22Rv1 (cell line): Measurements from ENCODE around the gene DUOX2.

ENCODE experiments used
- H3K27ac ChIP-seq: fragments of 450-650 bp; 2 replicates; pipeline ENCODE4 v1.5.1; 2017
- ZFX ChIP-seq: fragments of 450-650 bp; IDR thresholded peaks from 2 replicates; pipeline ENCODE4 v1.6.1; 2017; ENCODE audit warnings: antibody characterized with exemption, borderline replicate concordance
- TF ChIP-seq, protein P1 (sequence below): fragments of 450-650 bp; IDR thresholded peaks from 2 replicates; pipeline ENCODE4 v1.5.1; 2017; ENCODE audit warnings: mild to moderate bottlenecking

DUOX2 gene

DNA sequence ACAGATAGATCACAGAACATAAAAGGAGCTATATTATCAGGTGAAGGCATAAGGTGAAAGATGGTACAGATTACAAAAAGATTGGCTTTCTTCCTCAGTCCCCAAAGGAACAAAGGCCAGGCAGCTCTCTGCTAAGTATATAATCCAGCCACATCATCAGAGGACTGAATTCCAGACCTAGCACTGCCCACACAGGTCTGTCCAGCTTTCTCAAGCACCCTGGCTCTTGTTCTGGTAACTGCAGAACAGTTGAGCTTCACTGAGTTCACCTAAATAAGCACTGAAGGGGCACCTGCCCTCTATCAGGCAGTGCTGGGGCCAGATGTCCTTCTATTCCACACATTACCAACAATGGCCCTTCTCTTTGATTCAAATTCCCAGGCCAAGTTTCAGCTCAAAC is 9.4 kb upstream of the DUOX2 start:
- no peak overlapping the region for H3K27ac ChIP-seq
- TF ChIP-seq, protein P1, sequence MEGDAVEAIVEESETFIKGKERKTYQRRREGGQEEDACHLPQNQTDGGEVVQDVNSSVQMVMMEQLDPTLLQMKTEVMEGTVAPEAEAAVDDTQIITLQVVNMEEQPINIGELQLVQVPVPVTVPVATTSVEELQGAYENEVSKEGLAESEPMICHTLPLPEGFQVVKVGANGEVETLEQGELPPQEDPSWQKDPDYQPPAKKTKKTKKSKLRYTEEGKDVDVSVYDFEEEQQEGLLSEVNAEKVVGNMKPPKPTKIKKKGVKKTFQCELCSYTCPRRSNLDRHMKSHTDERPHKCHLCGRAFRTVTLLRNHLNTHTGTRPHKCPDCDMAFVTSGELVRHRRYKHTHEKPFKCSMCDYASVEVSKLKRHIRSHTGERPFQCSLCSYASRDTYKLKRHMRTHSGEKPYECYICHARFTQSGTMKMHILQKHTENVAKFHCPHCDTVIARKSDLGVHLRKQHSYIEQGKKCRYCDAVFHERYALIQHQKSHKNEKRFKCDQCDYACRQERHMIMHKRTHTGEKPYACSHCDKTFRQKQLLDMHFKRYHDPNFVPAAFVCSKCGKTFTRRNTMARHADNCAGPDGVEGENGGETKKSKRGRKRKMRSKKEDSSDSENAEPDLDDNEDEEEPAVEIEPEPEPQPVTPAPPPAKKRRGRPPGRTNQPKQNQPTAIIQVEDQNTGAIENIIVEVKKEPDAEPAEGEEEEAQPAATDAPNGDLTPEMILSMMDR = no peak
- TF ChIP-seq ZFX = no peak

DNA sequence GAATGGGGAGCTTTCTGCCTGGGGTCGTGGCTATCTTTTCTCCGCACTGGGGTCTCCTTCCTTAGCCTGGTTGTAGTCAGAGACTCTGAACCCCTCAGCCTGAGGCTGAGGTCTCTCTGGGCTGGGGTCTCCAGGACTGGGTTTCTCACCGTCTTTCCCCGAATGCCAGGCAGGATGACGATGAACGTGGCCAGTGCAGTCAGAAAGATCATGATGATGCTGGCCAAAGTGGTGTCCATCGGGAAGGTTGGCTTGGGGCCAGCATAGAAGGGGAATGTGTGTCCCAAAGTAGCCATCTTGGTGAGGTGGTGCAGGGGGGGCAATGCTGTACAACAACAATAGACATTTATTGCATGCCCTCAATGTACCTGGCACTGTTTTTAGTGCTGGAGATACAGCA is 8.7 kb upstream of the DUOX2 start:
- no peak overlapping the region for H3K27ac ChIP-seq
- no peak for TF ChIP-seq ZFX
- TF ChIP-seq, protein P1 = no peak

DNA sequence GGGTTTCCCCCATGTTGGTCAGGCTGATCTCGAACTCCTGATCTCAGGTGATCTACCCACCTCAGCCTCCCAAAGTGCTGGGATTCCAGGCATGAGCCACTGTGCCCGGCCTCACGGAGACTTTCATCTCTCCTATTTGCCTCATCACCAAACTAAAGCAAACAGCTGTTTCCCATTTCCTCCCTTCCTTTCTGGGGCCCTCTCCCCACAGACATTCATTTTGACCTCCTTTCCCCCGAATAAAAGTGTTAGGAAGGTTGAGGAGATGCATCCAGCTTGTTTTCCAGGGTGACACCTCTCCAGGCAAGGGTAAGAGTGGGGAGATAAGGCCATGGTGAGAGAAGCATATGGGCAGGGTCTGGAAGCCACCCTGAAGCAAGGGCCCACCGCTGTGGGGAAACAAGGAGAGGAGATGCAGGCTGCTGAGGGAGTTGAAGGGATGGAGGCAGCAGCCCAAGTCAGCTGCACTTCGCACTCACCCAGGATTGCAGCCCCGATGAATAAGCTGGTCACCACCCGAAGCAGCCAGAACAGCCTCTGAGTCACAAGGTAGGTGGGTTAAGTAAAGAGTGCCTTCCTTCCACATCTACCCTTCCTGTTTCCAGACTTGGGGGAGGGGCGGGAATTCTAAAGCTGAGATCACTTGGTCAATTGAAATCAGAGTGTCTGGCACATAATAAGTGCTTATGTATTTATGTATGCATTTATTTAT is 7.9 kb upstream of the DUOX2 start:
- no peak overlapping the region for H3K27ac ChIP-seq

DNA sequence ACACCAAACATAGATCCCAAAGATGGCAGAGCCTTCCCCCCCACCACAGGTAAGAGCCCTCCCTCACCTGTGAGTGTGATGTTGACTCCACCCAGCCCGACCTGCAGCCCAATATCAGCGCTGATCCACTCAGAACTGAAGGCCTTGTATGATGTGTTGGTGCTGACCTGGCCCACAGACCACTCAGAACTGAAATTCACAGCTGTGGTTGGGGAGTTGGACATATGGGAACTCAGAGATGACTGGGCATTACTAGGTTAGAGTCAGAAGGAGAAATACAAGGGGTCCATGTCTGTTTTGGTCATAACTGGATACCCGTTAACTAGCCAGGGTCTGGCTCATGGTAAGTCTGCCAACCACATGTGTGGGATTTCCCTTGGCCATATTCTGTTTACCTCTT is 7.0 kb upstream of the DUOX2 start:
- TF ChIP-seq, protein P1 = no peak
- TF ChIP-seq ZFX = no peak
- no peak overlapping the region for H3K27ac ChIP-seq

More for the DNA sequence above, 7.9 kb upstream of the DUOX2 start:
- TF ChIP-seq ZFX = no peak
- TF ChIP-seq, protein P1 = no peak

DNA sequence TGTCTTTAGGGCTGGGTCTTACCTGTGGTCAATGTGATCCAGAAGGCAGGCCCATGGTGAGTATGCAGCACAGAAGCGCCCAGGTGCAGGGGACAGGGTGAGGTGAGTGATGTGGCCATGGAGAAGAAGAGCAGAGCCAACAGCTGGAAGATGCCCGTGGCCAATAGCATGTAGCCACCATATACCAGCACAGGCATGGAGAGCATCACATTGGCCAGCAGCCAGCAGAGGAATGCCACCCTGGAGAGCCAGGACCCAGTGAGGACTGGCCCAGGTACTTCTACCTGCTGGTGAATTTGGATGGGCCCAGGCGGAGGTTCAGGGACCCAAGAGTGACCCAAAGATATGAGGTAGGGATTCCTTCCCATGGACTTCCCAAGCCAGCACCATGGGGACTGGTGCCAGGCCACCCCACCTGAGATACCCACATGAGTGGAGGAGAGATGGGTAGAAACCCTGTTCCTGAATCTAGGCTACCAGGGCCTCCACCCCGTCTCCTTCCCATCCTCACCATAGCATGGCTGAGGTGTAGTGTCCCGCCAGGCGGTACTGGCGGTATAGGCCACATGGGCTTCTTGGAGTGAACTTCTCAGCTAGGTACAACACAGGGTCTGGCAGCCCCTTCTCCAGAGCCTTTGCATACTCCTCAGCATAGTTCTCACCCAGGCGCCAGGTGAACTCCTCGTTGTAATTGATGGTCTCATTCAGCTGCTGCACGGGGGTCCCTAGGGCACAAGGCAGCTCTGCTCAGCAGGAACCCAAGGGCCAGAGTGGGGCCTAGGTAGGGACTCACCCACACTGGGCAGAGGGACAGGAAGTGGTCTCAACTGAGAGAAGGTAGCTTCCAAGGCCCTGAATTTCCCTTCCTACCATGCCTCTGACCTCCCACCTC is 6.4 kb upstream of the DUOX2 start:
- no peak overlapping the region for H3K27ac ChIP-seq
- TF ChIP-seq ZFX = no peak
- TF ChIP-seq, protein P1 = no peak

DNA sequence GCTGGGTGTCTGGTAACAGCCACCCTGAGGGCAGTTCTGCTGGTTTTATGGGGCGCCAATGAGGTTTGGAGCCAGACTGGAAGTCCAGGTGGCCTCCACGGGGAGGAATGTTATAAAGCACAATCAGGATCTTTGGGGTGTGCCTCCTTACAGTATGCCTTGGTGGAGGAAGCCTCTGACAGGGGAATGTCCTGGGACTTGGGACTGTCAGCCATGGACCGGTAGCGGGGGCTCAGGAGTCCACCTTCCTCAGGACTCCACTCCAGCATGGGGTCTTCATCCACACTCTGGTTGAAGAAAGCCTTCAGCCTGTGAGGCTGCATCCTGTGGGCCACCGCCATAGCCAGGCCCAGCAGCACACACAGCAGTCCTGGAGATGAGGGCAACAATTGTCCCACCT is 5.0 kb upstream of the DUOX2 start:
- H3K27ac ChIP-seq = no peak overlapping the region
- no peak for TF ChIP-seq ZFX
- TF ChIP-seq, protein P1 = no peak

DNA sequence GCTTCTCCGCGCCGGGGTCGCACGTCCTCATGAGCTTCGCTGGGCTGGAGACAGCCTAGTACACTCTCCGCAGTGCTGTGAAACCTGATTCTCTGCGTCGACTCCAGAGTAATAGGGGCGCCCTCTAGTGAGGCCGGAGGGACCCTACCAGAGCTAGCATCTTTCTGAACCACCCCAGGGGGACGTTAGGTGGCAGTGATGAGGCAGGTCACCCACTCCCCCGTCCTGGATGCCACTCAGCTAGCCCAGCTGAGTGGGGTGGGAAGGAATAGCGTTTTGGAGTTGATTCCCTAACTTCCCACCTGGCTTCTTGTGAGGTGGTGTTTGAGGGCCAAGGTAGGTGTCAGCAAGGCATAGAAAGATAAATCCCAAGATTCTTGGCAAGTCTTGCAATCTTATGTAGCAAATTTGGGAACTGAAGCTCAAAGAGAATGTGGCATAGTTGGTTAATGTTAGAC is 4.2 kb upstream of the DUOX2 start:
- H3K27ac ChIP-seq = no peak overlapping the region
- TF ChIP-seq ZFX = no peak
- TF ChIP-seq, protein P1 = peak; percentile 99
